ENCODE measurements around the gene PPP1R3E. TPM values are rescaled to one million over a fixed set of nuclear protein-coding genes. Genes with fewer than 3 reads are reported as not detected.

PPP1R3E gene
- total and polyA plus RNA-seq, 2 of the 13 experiments (the other 11 are each of a cell fraction or from before 2014, with no cell fraction given): 16.5 to 26.5 TPM

DNA sequence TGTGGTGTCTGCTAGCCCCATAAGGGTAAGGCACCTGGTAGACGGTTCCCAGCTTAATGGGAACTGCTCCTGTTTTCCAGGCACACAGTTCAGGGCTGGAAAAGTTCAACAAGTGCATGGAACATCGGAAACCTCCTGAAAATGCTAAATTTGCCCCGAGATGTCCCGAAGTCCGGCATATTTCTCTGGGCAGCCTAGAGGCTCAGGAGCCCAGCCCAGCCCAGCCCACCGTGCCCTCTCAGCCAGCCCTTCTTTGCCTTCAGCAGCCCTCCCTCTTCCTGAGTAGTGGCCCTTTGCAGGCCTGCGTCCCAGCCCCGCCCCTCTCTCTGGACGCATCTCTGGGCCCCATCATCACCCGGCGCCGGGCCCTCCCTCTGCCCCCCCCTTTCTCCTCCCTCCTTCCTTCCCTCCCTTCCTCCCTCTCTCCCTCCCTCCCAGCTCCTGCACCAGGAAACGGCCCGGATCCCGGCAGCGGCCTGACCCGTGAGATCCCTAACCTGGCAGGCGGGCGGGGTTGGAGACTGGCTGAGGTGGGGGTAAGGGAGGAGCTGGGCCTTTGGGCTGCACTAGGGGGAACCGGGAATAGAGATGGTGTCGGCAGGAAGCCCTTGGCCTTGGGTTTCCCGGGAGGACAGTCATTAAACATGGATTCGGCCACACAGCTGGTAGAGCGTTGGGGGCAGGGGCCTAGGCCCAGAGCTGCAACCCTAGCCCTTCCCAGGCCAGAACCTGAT is 3.9 kb upstream of the PPP1R3E start, which contains the start of gene BCL2L2:
Gene BCL2L2, plus strand, starts transcription at position 422 of the 734 bp plus-strand sequence. CDS start 935 bp downstream, outside the sequence.
- Histone ChIP-seq H3K27ac (ENCODE audit: extremely low read length, insufficient read depth, low read length) (peak within 1 kb of the TSS; percentile 87), H3K9me3 (ENCODE audit: low read length) (no peaks in the 10 kb centered on the region), H2AFZ (ENCODE audit: low read length) (peak within 1 kb of the TSS; percentile 90), H3K4me1 (ENCODE audit: insufficient read depth, low read length) (peaks cover 60% of the 10 kb centered on the region), H4K20me1 (ENCODE audit: insufficient read depth, low read length) (no peaks in the 10 kb centered on the region), H3K4me3 (replicated peaks in 1 of 3; ENCODE audit: insufficient read depth in 1 of 3, low read depth in 2 of 3, low read length in 3 of 3) (peak within 1 kb of the TSS; percentile 95 to 99 (median 96)), H3K9ac (ENCODE audit: insufficient read depth, low read depth, low read length) (peak within 1 kb of the TSS; percentile 99), H3K36me3 (replicated peaks in 1 of 2; ENCODE audit: control insufficient read depth in 1 of 2, insufficient read depth in 2 of 2, low read length in 2 of 2) (peaks cover 27 to 35% of the 10 kb centered on the region in 2 experiments), H3K27me3 (ENCODE audit: control insufficient read depth in 1 of 2, insufficient read depth in 2 of 2, low read length in 2 of 2) (no peaks in the 10 kb centered on the region; a peak in 1 of 5 replicates), H3K79me2 (ENCODE audit: insufficient read depth, low read length) (peaks cover 34% of the 10 kb centered on the region), H3K4me2 (ENCODE audit: low read depth, low read length) (peak within 1 kb of the TSS; percentile 96)
- ChIA-PET CTCF (ENCODE audit: low intra/inter-chr PET ratio, low total read pairs) (interaction anchor here (1.3 kb wide), 1 partner anchor 15 kb away, joined by 4 read pairs; the partner anchor contains the start of gene PABPN1), POLR2A (interaction anchor here (0.6 to 18.7 kb wide), 39 partner anchors 12 to 1530 kb away, joined by 3 to 1053 read pairs (median 4); partner anchors contain the start of genes ACIN1, C14orf119, CBLN3 and CHMP4A)
- 1% methylated on average over 24 of the region's 24 CpGs for WGBS (ENCODE audit: low lambda C conversion rate)
- DNase-seq (ENCODE audit: low spot score) (peak; percentile 98), ATAC-seq (peak; percentile 76), FAIRE-seq (peak; percentile 83)
- in situ Hi-C loops (cut with HindIII; ENCODE audit: extremely low pct_ligation_motif_present, low pct_unique_long_range_greater_than_20kb) (loop anchor here (25.0 kb wide), 1 partner anchor 831 kb away; the partner anchor contains the start of genes EMC9, FITM1, PSME1 and PSME2), intact Hi-C loops (cut with micrococcal nuclease; ENCODE audit: unreplicated experiment) (loop anchor here (1.0 to 10.0 kb wide), 4 partner anchors 15 to 988 kb away; partner anchors contain the start of genes AJUBA, DCAF11, DHRS1 and NOP9)
- no TSS peak for BruUV-seq (replicated peaks)
- peak; percentile 96 for TF ChIP-seq MEF2D (CRISPR knock-in tag; IDR thresholded peaks at IDR 0.05)
- TF ChIP-seq RELA (CRISPR knock-in tag; IDR thresholded peaks at IDR 0.05): peak; percentile 87; the same call in 1 of the 2 replicates
- TF ChIP-seq ZFP1 (CRISPR knock-in tag; IDR thresholded peaks at IDR 0.05): peak; percentile 84; the same call in 1 of the 2 replicates
- TF ChIP-seq, protein P1, sequence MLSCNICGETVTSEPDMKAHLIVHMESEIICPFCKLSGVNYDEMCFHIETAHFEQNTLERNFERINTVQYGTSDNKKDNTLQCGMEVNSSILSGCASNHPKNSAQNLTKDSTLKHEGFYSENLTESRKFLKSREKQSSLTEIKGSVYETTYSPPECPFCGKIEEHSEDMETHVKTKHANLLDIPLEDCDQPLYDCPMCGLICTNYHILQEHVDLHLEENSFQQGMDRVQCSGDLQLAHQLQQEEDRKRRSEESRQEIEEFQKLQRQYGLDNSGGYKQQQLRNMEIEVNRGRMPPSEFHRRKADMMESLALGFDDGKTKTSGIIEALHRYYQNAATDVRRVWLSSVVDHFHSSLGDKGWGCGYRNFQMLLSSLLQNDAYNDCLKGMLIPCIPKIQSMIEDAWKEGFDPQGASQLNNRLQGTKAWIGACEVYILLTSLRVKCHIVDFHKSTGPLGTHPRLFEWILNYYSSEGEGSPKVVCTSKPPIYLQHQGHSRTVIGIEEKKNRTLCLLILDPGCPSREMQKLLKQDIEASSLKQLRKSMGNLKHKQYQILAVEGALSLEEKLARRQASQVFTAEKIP (CRISPR knock-in tag; IDR thresholded peaks at IDR 0.05; ENCODE audit: borderline replicate concordance): no peak
- peak; percentile 71 for TF ChIP-seq NCOA2 (CRISPR knock-in tag; IDR thresholded peaks at IDR 0.05)
- peak in 1 of 2 experiments; percentile 92; a peak in 2 of 4 replicates for TF ChIP-seq KLF16 (CRISPR knock-in tag; IDR thresholded peaks at IDR 0.05)
- TF ChIP-seq NRL (CRISPR knock-in tag; IDR thresholded peaks at IDR 0.05; ENCODE audit: borderline replicate concordance): peak; percentile 95
- peak; percentile 94; the same call in 1 of the 2 replicates for TF ChIP-seq ZNF510 (CRISPR knock-in tag; IDR thresholded peaks at IDR 0.05; ENCODE audit: low read depth)
- peak; percentile 97 for TF ChIP-seq PTBP1 (IDR thresholded peaks at IDR 0.05; ENCODE audit: low read depth, low read length, poor library complexity, severe bottlenecking)
- peak; percentile 76; the same call in 1 of the 2 replicates for TF ChIP-seq PITX1 (CRISPR knock-in tag; IDR thresholded peaks at IDR 0.05)
- TF ChIP-seq NR2F1 (CRISPR knock-in tag; IDR thresholded peaks at IDR 0.05): peak; percentile 13 to 37; a peak in 1 of 4 replicates
- peak; percentile 69 for TF ChIP-seq ETV5 (CRISPR knock-in tag; IDR thresholded peaks at IDR 0.05; ENCODE audit: borderline replicate concordance)
- TF ChIP-seq ZNF776 (CRISPR knock-in tag; IDR thresholded peaks at IDR 0.05): peak; percentile 60; the same call in 1 of the 2 replicates
- TF ChIP-seq, protein P2, sequence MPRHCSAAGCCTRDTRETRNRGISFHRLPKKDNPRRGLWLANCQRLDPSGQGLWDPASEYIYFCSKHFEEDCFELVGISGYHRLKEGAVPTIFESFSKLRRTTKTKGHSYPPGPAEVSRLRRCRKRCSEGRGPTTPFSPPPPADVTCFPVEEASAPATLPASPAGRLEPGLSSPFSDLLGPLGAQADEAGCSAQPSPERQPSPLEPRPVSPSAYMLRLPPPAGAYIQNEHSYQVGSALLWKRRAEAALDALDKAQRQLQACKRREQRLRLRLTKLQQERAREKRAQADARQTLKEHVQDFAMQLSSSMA (CRISPR knock-in tag; IDR thresholded peaks at IDR 0.05): peak; percentile 91
- peak; percentile 79 for TF ChIP-seq ZKSCAN1 (IDR thresholded peaks at IDR 0.05; ENCODE audit: low read length)
- TF ChIP-seq ONECUT2 (CRISPR knock-in tag; IDR thresholded peaks at IDR 0.05): peak; percentile 29; the same call in 1 of the 2 replicates
- 0 out of 2 replicates have a peak, but pooled peaks have one; percentile 69 for TF ChIP-seq ZFP36L2 (CRISPR knock-in tag; IDR thresholded peaks at IDR 0.05)
- TF ChIP-seq ZNF660 (CRISPR knock-in tag; IDR thresholded peaks at IDR 0.05; ENCODE audit: borderline replicate concordance, low read depth): peak; percentile 73; the same call in 1 of the 2 replicates
- TF ChIP-seq, protein P3, sequence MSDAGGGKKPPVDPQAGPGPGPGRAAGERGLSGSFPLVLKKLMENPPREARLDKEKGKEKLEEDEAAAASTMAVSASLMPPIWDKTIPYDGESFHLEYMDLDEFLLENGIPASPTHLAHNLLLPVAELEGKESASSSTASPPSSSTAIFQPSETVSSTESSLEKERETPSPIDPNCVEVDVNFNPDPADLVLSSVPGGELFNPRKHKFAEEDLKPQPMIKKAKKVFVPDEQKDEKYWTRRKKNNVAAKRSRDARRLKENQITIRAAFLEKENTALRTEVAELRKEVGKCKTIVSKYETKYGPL (CRISPR knock-in tag; IDR thresholded peaks at IDR 0.05): no peak
- peak; percentile 93 for TF ChIP-seq KLF15 (CRISPR knock-in tag; IDR thresholded peaks at IDR 0.05; ENCODE audit: borderline replicate concordance)
- peak; percentile 90 for TF ChIP-seq ZSCAN29 (CRISPR knock-in tag; conservative IDR thresholded peaks at IDR 0.05)
